OCI-LY7 (cell line): Measurements from ENCODE around the gene PSD4.

Experiments used
- EZH2phosphoT487 ChIP-seq: fragments of 200-600 bp; sonication (generic); IDR thresholded peaks from 2 replicates; pipeline ENCODE4 v1.6.1; 2018; ENCODE audit warnings: low read depth, borderline replicate concordance, mild to moderate bottlenecking, mixed run types, antibody characterized with exemption, low read length, moderate library complexity, mixed read lengths
- TF ChIP-seq, protein P1 (sequence below): fragments of 200-600 bp; sonication (generic); conservative IDR thresholded peaks from 2 replicates; pipeline ENCODE4 v1.5.1; 2014; ENCODE audit warnings: mild to moderate bottlenecking, antibody characterized with exemption, low read length, moderate library complexity, mixed read lengths

DNA sequence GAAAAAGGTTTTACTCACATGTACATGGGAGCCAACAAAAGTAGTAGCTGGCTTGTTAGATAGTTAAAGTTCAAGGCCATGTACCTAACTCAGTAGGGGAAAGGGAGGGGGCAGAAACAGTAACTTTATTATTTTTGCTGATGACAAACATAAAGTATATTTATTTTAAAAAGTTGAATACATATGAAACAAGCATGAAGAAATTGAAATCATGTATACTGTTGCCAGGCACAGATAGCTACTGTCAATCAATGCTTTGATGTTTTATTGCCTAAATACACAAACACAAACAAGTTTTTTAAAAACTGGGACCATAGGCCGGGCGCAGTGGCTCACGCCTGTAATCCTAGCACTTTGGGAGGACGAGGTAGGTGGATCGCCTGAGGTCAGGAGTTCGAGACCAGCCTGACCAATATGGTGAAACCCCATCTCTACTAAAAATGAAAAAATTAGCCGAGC is 7.6 kb upstream of the PSD4 start:
- TF ChIP-seq, protein P1, sequence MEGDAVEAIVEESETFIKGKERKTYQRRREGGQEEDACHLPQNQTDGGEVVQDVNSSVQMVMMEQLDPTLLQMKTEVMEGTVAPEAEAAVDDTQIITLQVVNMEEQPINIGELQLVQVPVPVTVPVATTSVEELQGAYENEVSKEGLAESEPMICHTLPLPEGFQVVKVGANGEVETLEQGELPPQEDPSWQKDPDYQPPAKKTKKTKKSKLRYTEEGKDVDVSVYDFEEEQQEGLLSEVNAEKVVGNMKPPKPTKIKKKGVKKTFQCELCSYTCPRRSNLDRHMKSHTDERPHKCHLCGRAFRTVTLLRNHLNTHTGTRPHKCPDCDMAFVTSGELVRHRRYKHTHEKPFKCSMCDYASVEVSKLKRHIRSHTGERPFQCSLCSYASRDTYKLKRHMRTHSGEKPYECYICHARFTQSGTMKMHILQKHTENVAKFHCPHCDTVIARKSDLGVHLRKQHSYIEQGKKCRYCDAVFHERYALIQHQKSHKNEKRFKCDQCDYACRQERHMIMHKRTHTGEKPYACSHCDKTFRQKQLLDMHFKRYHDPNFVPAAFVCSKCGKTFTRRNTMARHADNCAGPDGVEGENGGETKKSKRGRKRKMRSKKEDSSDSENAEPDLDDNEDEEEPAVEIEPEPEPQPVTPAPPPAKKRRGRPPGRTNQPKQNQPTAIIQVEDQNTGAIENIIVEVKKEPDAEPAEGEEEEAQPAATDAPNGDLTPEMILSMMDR: no peak
- TF ChIP-seq EZH2phosphoT487: no peak
